Muscle layer of colon (tissue), 2 donors: ENCODE data around the gene PIK3R6.

Source experiments
- H3K27ac ChIP-seq: one replicate; pipeline ENCODE4 v1.7.0; 2013; ENCODE audit warnings: low read depth, mild to moderate bottlenecking, low read length, moderate library complexity
- H3K27me3 ChIP-seq, 2 donors: one replicate each; pipeline ENCODE4 v1.7.0; 2013; ENCODE audit warnings: low read length in 2 of 2, mild to moderate bottlenecking in 2 of 2; ENCODE audit not compliant: insufficient read depth in 2 of 2, control insufficient read depth in 1 of 2
- H3K36me3 ChIP-seq: one replicate; pipeline ENCODE4 v1.7.0; 2013; ENCODE audit warnings: mild to moderate bottlenecking, low read length; ENCODE audit not compliant: insufficient read depth
- H3K4me1 ChIP-seq: one replicate; pipeline ENCODE4 v1.7.0; 2013; ENCODE audit warnings: mild to moderate bottlenecking, low read length; ENCODE audit not compliant: insufficient read depth
- H3K4me3 ChIP-seq, 2 donors: one replicate each; pipeline ENCODE4 v1.7.0; 2013; ENCODE audit warnings: low read length in 2 of 2, low read depth in 1 of 2, mild to moderate bottlenecking in 1 of 2, moderate library complexity in 1 of 2
- H3K9ac ChIP-seq: one replicate; pipeline ENCODE4 v1.7.0; 2013; ENCODE audit warnings: low read length
- H3K9me3 ChIP-seq: one replicate; pipeline ENCODE4 v1.7.0; 2013; ENCODE audit warnings: mild to moderate bottlenecking, low read length
- donor health status: abdominal sarcoma.
- donor health status: Adenocarcinoma of cecum.

Gene PIK3R6

DNA sequence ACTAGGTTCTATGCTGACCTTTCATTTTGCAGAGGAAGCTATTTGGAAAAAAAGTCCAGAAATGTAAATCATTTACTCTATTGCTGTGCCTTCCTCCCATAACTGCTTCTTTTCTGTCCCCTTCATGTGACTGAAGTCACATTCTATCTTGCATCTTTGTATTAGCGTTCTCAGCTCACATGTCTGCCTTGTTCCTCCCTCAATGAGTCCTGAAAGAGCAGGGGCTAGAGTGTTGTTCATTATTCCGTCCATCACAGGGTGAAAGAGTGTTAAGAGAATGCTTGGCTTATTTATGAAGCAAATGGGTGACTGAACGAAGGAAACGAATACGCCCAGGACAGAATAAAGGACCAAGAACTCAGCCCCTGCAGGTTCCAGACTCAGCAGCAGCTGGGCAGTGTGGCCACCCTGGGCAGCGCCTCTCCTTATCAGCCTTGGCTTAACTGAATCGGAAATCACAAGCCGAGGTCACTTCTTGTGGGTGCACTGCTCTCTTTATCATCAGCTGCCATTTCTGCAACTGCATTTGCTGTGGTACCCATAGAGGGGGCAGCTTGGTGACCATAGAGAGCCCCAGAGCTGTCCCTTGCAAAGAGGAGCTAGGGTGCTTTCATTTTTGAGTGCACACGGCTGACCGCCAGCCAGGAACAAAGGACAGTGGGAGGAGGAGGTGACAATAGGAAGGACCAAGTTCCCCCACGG is 1.8 kb upstream of the PIK3R6 start:
- Histone ChIP-seq H3K27me3 (peaks cover 0 to 9% of the 10 kb centered on the region in 2 donors), H3K4me1 (no peaks in the 10 kb centered on the region), H3K4me3 (no peak overlapping the region), H3K9ac (no peak overlapping the region), H3K27ac (no peak overlapping the region), H3K36me3 (no peaks in the 10 kb centered on the region), H3K9me3 (no peaks in the 10 kb centered on the region)

DNA sequence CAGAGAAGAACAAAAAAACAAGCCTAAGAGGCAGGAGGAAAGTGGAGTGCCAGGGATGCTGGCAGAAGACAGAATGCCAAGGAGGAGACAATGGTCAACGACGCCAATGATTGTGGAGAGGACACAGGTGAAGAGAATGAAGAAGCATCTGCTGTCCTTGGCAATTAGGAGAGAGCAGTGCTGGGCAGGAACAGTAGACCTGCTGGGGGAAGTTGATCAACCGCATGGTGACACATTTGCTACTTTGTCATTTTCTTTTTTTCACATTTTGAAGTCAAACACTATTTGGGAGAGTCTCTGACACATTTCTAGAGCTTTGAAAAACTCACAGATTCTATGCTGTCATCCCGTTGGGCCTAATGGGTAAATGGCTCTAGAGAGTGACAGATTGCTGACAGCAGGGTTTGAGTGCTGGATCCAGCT is 1.1 kb upstream of the PIK3R6 start:
- no peak overlapping the region for H3K27ac ChIP-seq
- H3K4me3 ChIP-seq, result no peak overlapping the region
- H3K27me3 ChIP-seq, result peaks cover 0 to 2% of the 10 kb centered on the region in 2 donors
- H3K9me3 ChIP-seq, result no peaks in the 10 kb centered on the region
- no peaks in the 10 kb centered on the region for H3K4me1 ChIP-seq
- no peak overlapping the region for H3K9ac ChIP-seq
- H3K36me3 ChIP-seq, result no peaks in the 10 kb centered on the region

- Histone ChIP-seq H3K27ac (no peak overlapping the region), H3K4me3 (no peak overlapping the region), H3K9me3 (no peaks in the 10 kb centered on the region), H3K36me3 (no peaks in the 10 kb centered on the region), H3K4me1 (no peaks in the 10 kb centered on the region), H3K27me3 (no peaks in the 10 kb centered on the region), H3K9ac (no peak overlapping the region)
Observed at GRCh38 chr17:8868092-8868491, 618 bp upstream of the PIK3R6 start.

GRCh38 chr17:8865811-8866210 is 1.7 kb downstream of the PIK3R6 start:
- Histone ChIP-seq H3K4me1 (no peaks in the 10 kb centered on the region), H3K9me3 (no peaks in the 10 kb centered on the region), H3K27ac (no peak overlapping the region), H3K27me3 (no peaks in the 10 kb centered on the region), H3K4me3 (no peak overlapping the region), H3K9ac (no peak overlapping the region), H3K36me3 (no peaks in the 10 kb centered on the region)

DNA sequence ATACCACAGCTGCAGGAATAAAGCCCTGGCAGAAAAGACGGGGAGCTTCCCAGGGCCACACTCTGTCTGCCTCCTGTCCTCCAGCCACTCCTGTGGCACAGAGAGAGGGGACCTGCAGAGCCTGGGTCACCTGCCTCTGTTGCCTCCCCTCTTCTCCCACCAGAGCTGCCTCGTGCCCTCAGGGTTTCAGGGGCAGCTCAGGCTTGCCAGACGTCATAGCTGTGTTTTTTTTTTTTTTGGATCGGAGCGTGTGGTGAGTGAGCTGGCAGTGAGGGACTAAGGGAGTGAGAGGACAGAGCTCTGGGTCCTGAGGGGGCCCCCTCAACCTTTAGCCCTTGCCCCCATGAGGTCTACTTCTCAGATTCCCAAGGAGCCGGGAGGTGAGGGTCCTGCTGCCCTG is 2.1 kb downstream of the PIK3R6 start:
- H3K4me1 ChIP-seq, result no peaks in the 10 kb centered on the region
- no peaks in the 10 kb centered on the region for H3K36me3 ChIP-seq
- no peak overlapping the region for H3K9ac ChIP-seq
- H3K4me3 ChIP-seq, result no peak overlapping the region
- no peaks in the 10 kb centered on the region for H3K27me3 ChIP-seq
- no peak overlapping the region for H3K27ac ChIP-seq
- H3K9me3 ChIP-seq, result no peaks in the 10 kb centered on the region

GRCh38 chr17:8862213-8863056 is 5.0 kb downstream of the PIK3R6 start:
- Histone ChIP-seq H3K4me1 (no peaks in the 10 kb centered on the region), H3K27me3 (no peaks in the 10 kb centered on the region), H3K27ac (no peak overlapping the region), H3K4me3 (no peak overlapping the region), H3K9ac (no peak overlapping the region), H3K36me3 (no peaks in the 10 kb centered on the region), H3K9me3 (no peaks in the 10 kb centered on the region)

GRCh38 chr17:8861495-8862181 is 5.8 kb downstream of the PIK3R6 start:
- no peak overlapping the region for H3K27ac ChIP-seq
- H3K36me3 ChIP-seq, result no peaks in the 10 kb centered on the region
- no peak overlapping the region for H3K4me3 ChIP-seq
- H3K9ac ChIP-seq, result no peak overlapping the region
- H3K4me1 ChIP-seq, result no peaks in the 10 kb centered on the region
- no peaks in the 10 kb centered on the region for H3K27me3 ChIP-seq
- H3K9me3 ChIP-seq, result no peaks in the 10 kb centered on the region

GRCh38 chr17:8859804-8860430 is 7.6 kb downstream of the PIK3R6 start:
- Histone ChIP-seq H3K4me3 (no peak overlapping the region), H3K9ac (no peak overlapping the region), H3K27ac (no peak overlapping the region), H3K9me3 (no peaks in the 10 kb centered on the region), H3K36me3 (no peaks in the 10 kb centered on the region), H3K4me1 (no peaks in the 10 kb centered on the region), H3K27me3 (no peaks in the 10 kb centered on the region)

DNA sequence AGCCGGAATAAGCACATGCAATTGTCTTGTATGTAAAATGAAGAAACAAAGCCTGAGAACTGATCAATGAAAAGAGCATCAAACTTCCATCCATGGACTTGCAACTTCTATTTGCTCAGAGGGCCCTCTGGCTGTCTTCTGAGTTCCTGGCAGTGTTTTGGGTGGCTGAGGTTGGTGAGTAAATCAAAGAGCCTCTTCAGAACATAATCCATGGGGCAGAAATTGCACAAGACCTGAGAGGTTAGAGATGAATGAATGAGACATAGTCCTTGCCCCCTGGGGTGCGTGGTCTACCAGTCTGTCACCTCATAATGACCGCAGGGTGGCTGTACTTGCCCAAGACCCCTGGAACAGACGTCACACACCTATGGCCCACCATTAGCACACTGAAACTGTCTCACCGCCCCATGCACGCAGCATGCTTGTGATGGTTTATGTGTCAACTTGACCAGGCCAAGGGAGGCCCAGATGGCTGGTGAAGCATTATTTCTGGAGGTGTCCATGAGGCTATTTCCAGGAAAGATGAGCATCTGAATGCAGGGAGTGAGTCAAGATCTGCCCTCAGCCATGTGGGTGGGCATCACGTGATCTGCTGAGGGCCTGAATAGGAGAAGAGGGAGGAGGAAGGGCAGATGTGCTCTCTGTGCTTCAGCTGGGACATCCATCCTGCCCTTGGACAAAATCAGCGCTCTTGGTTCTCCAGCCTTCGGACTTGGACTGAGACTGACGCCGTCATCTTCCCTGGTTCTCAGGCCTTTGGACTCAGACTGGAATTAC is 8.3 kb downstream of the PIK3R6 start:
- Histone ChIP-seq H3K4me1 (no peaks in the 10 kb centered on the region), H3K36me3 (no peaks in the 10 kb centered on the region), H3K4me3 (no peak overlapping the region), H3K9ac (no peak overlapping the region), H3K9me3 (no peaks in the 10 kb centered on the region), H3K27me3 (no peaks in the 10 kb centered on the region), H3K27ac (no peak overlapping the region)

DNA sequence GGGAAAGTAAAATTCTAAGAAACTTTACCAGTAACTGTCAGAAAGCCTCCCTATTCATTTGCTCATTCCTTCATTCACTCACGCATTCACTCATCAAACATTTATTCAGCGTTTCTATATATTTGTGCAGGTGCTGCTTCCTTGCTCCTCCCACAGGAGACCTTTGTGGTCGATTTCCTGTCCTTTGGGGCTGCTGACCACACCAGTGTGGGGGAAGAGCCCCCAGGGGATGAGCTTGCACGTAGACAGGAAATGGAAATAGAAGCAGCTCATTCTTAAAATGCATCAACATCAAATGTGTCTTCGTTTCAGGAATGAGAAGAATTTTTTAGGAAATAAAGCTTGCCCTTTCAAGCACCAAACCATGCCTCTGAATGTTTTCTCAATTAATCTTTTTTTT is 9.6 kb downstream of the PIK3R6 start:
- Histone ChIP-seq H3K9me3 (no peaks in the 10 kb centered on the region), H3K27me3 (no peaks in the 10 kb centered on the region), H3K9ac (no peak overlapping the region), H3K36me3 (no peaks in the 10 kb centered on the region), H3K27ac (no peak overlapping the region), H3K4me3 (no peak overlapping the region), H3K4me1 (no peaks in the 10 kb centered on the region)
